ENCODE data around the gene PPP1R37.

The PPP1R37 gene

GRCh38 chr19:45179072-45179891, 86.3 kb downstream of the PPP1R37 start:
- Histone ChIP-seq H3K4me1 (ENCODE audit: insufficient read depth, low read length, severe bottlenecking) (peaks cover 24% of the 10 kb centered on the region), H2AFZ (ENCODE audit: low read length) (0 out of 2 replicates have a peak overlapping the region, but pooled peaks have one; percentile 5), H3F3A (ENCODE audit: insufficient read depth, low read length) (no peaks in the 10 kb centered on the region), H3K36me3 (ENCODE audit: insufficient read depth, low read length) (peaks cover 9% of the 10 kb centered on the region; the same call in 1 of the 2 replicates), H3K9ac (ENCODE audit: low read length) (peak overlapping the region; percentile 80), H3K9me2 (ENCODE audit: low read depth, low read length) (no peaks in the 10 kb centered on the region), H3K9me3 (ENCODE audit: low read length) (no peaks in the 10 kb centered on the region), H3K27ac (ENCODE audit: low read depth, low read length, poor library complexity, severe bottlenecking) (peak overlapping the region; percentile 64), H4K20me1 (ENCODE audit: insufficient read depth, low read length) (no peaks in the 10 kb centered on the region), H3K27me3 (ENCODE audit: insufficient read depth, low read length) (no peaks in the 10 kb centered on the region), H3K4me3 (ENCODE audit: low read depth, low read length, poor library complexity, severe bottlenecking) (peak overlapping the region; percentile 87), H3K4me2 (ENCODE audit: low read length) (peak overlapping the region; percentile 75), H3K79me2 (ENCODE audit: insufficient read depth, low read length) (peaks cover 3% of the 10 kb centered on the region; the same call in 1 of the 2 replicates)
- TF ChIP-seq EZH2 (IDR thresholded peaks at IDR 0.05; ENCODE audit: borderline replicate concordance, low read length), result no peak

GRCh38 chr19:45179892-45180370, 87.0 kb downstream of the PPP1R37 start:
- peaks cover 3% of the 10 kb centered on the region; the same call in 1 of the 2 replicates for H3K79me2 ChIP-seq (ENCODE audit: insufficient read depth, low read length)
- peaks cover 24% of the 10 kb centered on the region for H3K4me1 ChIP-seq (ENCODE audit: insufficient read depth, low read length, severe bottlenecking)
- peaks cover 9% of the 10 kb centered on the region; the same call in 1 of the 2 replicates for H3K36me3 ChIP-seq (ENCODE audit: insufficient read depth, low read length)
- H4K20me1 ChIP-seq (ENCODE audit: insufficient read depth, low read length), result no peaks in the 10 kb centered on the region
- H3K9me2 ChIP-seq (ENCODE audit: low read depth, low read length), result no peaks in the 10 kb centered on the region
- H2AFZ ChIP-seq (ENCODE audit: low read length), result no peak overlapping the region
- H3F3A ChIP-seq (ENCODE audit: insufficient read depth, low read length), result no peaks in the 10 kb centered on the region
- no peaks in the 10 kb centered on the region for H3K9me3 ChIP-seq (ENCODE audit: low read length)
- peak overlapping the region; percentile 87 for H3K4me3 ChIP-seq (ENCODE audit: low read depth, low read length, poor library complexity, severe bottlenecking)
- peak overlapping the region; percentile 80 for H3K9ac ChIP-seq (ENCODE audit: low read length)
- H3K27me3 ChIP-seq (ENCODE audit: insufficient read depth, low read length), result no peaks in the 10 kb centered on the region
- TF ChIP-seq EZH2 (IDR thresholded peaks at IDR 0.05; ENCODE audit: borderline replicate concordance, low read length) (no peak), CTCF (IDR thresholded peaks at IDR 0.05; ENCODE audit: low read length) (no peak)
- H3K4me2 ChIP-seq (ENCODE audit: low read length), result peak overlapping the region; percentile 75
- no peak overlapping the region for H3K27ac ChIP-seq (ENCODE audit: low read depth, low read length, poor library complexity, severe bottlenecking)

GRCh38 chr19:45180936-45181335, 88.0 kb downstream of the PPP1R37 start:
- H3K27me3 ChIP-seq (ENCODE audit: insufficient read depth, low read length), result no peaks in the 10 kb centered on the region
- no peak overlapping the region for H3K4me2 ChIP-seq (ENCODE audit: low read length)
- no peaks in the 10 kb centered on the region for H3K9me3 ChIP-seq (ENCODE audit: low read length)
- no peak overlapping the region for H2AFZ ChIP-seq (ENCODE audit: low read length)
- H3K36me3 ChIP-seq (ENCODE audit: insufficient read depth, low read length), result peaks cover 9% of the 10 kb centered on the region; the same call in 1 of the 2 replicates
- no peaks in the 10 kb centered on the region for H3K9me2 ChIP-seq (ENCODE audit: low read depth, low read length)
- no peak overlapping the region for H3K4me3 ChIP-seq (ENCODE audit: low read depth, low read length, poor library complexity, severe bottlenecking)
- no peaks in the 10 kb centered on the region for H4K20me1 ChIP-seq (ENCODE audit: insufficient read depth, low read length)
- peaks cover 3% of the 10 kb centered on the region; the same call in 1 of the 2 replicates for H3K79me2 ChIP-seq (ENCODE audit: insufficient read depth, low read length)
- H3K4me1 ChIP-seq (ENCODE audit: insufficient read depth, low read length, severe bottlenecking), result peaks cover 24% of the 10 kb centered on the region
- no peak overlapping the region for H3K9ac ChIP-seq (ENCODE audit: low read length)
- no peak overlapping the region for H3K27ac ChIP-seq (ENCODE audit: low read depth, low read length, poor library complexity, severe bottlenecking)
- no peaks in the 10 kb centered on the region for H3F3A ChIP-seq (ENCODE audit: insufficient read depth, low read length)
- no peak for TF ChIP-seq CTCF (IDR thresholded peaks at IDR 0.05; ENCODE audit: low read length)
- no peak for TF ChIP-seq EZH2 (IDR thresholded peaks at IDR 0.05; ENCODE audit: borderline replicate concordance, low read length)

All from OCI-LY1 (cell line).